Measurements from ENCODE around the gene PGLYRP2.

The PGLYRP2 gene

GRCh38 chr19:15456871-15457700, 22.2 kb downstream of the PGLYRP2 start:
- no peak for DNase-seq

GRCh38 chr19:15456441-15456840, 22.9 kb downstream of the PGLYRP2 start:
- DNase-seq = no peak

DNA sequence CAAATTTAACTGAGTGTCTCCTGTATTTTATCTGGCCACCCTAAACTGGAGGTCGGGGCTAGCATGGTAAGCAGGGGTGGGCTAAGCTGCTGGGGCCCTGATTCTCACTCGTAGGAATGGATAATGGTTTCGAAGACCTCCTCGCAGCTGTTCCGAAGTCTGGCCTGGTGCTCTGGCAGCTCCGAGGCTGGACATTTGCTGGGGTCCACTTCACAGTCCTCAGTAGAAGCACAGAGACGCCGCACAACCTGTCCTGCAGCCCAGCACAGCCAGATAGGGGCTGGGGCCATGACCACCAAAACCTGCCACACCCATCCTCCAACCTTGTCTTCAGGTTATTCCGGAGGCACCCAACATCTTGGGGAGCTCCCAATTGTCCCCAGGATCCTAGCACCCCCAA, 23.3 kb downstream of the PGLYRP2 start:
- no peak for DNase-seq

DNA sequence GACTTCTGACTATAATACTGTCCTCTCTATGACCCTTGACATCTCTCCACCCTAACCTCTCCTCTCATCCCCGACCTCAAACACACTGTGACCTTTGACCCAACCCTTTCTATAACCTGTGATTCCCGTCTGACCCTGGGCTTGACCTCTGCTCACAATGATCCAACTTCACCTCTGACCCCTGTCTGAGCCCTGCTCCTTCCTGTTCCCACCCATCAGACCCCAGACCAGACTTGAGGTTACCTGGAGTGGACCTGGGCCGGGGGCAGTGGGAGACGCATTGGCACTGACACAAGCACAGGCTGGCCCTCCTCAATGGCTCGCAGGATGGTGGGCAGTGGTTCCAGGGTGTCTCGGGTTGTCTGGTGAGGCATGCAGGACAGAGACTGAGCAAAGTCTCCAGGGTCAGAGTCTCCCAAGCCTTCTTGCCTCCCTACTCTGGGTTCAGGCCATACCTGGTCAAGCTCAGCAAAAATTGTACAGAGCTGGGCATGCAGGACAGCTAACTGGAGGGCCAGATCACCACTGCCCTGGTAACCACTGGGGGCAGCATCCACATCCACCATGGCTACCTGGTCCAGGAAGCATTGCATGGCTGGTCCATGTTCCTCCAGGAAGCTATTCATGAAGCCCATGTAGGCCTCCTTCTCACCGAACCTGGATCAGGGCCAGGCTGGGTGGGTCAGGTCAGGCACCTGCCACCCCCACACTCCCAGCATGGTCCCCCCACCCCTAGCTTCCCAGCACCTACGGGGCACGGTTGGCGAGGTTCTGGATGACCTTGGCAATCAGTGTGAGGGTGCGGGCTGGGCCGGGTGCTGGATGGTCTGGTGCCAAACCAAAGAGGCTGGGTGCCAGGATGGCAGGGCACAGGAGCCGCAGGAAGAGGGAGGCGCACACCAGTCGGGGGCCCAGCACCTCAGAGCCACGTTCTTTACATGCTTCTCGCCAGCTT, 25.1 kb downstream of the PGLYRP2 start:
- no peak for DNase-seq

GRCh38 chr19:15453091-15453578, 26.2 kb downstream of the PGLYRP2 start:
- no peak for DNase-seq

GRCh38 chr19:15452111-15453047, 26.9 kb downstream of the PGLYRP2 start:
- peak in 29 of 56 donors; percentile 7 to 89 (median 31) for DNase-seq

DNA sequence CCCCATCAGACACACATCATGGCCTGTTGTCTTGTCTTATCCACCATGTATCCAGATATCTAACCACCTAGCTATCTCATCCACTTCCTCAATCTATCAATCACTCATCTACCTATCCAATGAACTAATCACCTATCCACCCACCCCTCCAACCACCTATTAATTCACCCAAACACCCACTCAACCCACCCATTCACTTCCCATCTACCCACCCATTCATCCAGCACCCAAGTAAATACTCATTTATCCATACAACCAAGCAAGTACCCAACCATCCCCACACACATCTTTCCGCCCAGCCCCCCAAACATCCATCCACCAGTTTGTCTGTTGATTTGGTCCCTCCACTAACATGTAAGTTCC, 28.8 kb downstream of the PGLYRP2 start:
- no peak for DNase-seq

- peak in 50 of 56 donors; percentile 22 to 83 (median 62) for DNase-seq
These were observed 29.4 kb downstream of the PGLYRP2 start, which contains the start of gene WIZ for GRCh38 chr19:15449620-15450527. WIZ (minus strand) TSS chr19:15449956; CDS start chr19:15448307, 1,649 bp downstream.

- DNase-seq = peak in 2 of 56 donors; percentile 20 to 52
These were observed 30.3 kb downstream of the PGLYRP2 start for GRCh38 chr19:15448778-15449619.

DNA sequence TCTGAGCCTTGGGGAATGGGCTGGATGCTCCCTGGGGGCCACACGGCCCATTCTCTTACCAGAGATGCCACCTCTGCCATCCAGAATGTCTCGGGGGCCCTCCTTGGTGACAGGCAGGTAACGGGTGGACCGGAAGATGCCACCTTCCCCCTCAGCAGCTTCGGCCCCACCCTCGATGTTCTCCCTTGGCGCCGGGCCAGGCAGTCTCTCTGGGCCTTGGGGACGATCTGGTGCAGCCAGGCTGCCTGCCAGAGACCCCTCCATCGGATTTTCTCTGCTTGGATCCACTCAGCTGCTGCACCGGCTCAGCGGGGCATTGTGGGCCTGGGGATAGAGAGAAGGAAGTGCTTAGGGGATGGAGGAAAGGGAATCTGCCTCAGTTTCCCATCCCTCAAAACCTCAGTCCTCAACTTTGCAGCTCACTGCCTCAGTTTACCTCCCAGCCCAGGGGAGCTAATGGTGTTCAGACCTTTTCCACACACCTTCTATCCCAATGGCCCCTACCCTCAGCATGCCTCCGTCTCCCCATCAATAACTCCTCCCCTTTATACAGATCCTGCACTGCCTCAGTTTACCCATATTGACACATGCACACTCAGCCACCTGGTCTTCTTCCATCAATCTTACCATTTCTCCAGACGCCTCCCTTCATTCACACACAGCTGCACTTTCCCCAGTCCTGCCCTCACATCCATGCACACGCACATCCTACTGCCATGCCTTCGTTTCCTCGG, 31.1 kb downstream of the PGLYRP2 start:
- no peak for DNase-seq

GRCh38 chr19:15447057-15447456, 32.2 kb downstream of the PGLYRP2 start:
- DNase-seq = no peak

DNA sequence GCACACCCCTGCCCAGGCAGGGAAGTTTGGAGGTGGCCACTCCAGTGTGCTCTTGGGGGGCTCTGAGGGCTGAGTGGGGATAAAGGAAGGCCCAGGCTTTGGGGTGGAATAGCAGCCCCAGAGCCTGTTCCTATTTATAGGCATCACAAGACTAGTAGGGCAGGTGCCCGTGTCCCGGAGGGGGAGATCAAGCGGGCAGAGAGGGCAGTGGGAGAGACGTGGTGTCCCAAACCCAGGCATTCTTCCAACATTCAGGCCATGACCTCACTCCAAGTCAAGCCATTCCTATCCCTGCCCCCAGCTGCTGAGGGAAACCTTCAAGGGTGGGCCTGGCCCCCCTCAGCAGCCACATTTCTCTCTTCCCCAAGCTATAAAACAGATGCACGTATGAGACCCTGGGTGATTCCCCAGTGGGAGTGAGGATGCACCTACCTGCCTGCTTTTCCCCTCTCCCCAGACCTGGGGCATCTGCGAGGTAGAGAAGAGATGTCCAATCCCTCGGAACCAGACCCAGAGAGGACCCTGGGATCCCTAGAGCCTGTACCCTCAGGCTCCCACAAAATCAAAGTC, 33.4 kb downstream of the PGLYRP2 start:
- DNase-seq = no peak

DNA sequence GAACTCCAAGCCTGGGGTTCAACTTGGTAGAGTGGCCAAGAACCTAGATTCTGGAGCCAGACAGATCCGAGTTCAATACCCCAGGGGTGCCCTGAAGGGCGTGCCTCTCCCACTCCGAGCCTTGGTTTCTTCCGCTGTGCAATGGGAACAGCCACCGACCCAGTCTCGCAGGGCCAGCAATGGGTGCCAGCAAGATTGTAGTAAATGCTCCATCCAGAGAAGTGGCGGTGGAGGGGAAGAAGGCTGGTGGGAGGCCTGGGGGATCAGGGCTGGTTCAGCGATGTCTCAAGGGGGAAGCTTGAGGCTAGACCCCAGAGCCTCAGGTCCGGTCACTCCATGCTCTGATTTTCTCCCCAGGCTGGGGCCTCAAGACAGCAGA, 34.1 kb downstream of the PGLYRP2 start:
- DNase-seq = no peak

GRCh38 chr19:15444505-15445226, 34.6 kb downstream of the PGLYRP2 start:
- no peak for DNase-seq

DNA sequence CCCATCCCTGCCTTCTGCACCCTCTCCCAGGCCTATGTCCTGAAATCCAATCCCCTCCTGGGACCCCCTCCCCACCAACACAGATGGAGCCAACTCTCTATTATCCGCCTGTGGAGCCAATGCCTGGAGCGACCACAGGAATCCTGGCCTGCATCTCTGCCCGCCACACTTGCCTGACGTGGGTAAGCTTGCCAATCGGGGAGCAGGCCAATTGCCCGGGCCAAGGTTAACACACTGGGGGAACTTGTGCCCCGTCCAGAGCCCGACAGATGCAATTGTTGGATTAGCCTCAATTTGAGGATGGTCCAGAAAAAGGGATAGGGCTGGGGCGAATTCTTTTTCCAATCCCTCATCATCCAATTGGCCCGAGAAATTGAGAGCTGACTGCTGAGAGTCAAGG, 35.5 kb downstream of the PGLYRP2 start:
- DNase-seq = peak in 19 of 56 donors; percentile 1 to 58 (median 19)

DNA sequence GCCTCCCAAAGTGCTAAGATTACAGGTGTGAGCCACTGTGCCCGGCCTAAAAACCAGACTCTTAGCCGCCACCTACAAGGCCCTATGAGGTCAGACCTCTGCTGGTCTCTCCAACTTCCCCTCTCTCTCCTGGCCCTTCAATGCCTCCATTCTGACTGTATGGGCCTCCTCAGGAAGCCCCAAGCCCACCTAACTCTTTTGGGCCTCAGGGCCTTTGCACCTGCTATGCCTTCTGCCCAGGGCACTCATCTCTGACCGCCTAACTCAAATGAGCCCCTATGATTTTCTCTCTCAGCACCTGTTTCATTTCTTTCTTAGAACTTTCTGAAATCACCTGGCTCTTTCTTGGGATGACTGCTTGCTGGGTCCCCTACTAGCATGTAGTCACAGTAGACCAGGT, 36.0 kb downstream of the PGLYRP2 start:
- DNase-seq = no peak

Data from amygdala (tissue), 56 donors.